Trophoblast cell (in vitro differentiated cells and primary cell): ENCODE measurements around the gene HSD17B8.

Experiments
- DNase-seq, 2 donors: peaks; one replicate each; pipeline ENCODE4 v3.0.0-alpha.2; 2016
- H2AFZ ChIP-seq: 2 replicates; pipeline ENCODE4 v1.6.1; 2013; ENCODE audit warnings: low read length, moderate library complexity, mild to moderate bottlenecking; ENCODE audit not compliant: insufficient read depth, poor library complexity
- H2AK5ac ChIP-seq: 2 replicates; pipeline ENCODE4 v1.6.1; 2013; ENCODE audit warnings: mild to moderate bottlenecking, low read length
- H2BK120ac ChIP-seq: 2 replicates; pipeline ENCODE4 v1.6.1; 2013; ENCODE audit warnings: low read length, mild to moderate bottlenecking, moderate library complexity; ENCODE audit not compliant: insufficient read depth, poor library complexity
- H2BK12ac ChIP-seq: 2 replicates; pipeline ENCODE4 v1.6.1; 2013; ENCODE audit warnings: mild to moderate bottlenecking, low read length, moderate library complexity
- H2BK5ac ChIP-seq: 2 replicates; pipeline ENCODE4 v1.6.1; 2013; ENCODE audit warnings: low read length, low read depth, moderate library complexity, mild to moderate bottlenecking; ENCODE audit not compliant: poor library complexity
- H3K14ac ChIP-seq: 2 replicates; pipeline ENCODE4 v1.6.1; 2013; ENCODE audit warnings: mild to moderate bottlenecking, low read length
- H3K18ac ChIP-seq: 2 replicates; pipeline ENCODE4 v1.6.1; 2013; ENCODE audit warnings: mild to moderate bottlenecking, low read length
- H3K23ac ChIP-seq: 2 replicates; pipeline ENCODE4 v1.6.1; 2013; ENCODE audit warnings: low read length
- H3K27ac ChIP-seq: 2 replicates; pipeline ENCODE4 v1.5.1; 2013; ENCODE audit warnings: low read depth, mild to moderate bottlenecking, inconsistent platforms, low read length, moderate library complexity
- H3K27me3 ChIP-seq: 2 replicates; pipeline ENCODE4 v1.6.1; 2013; ENCODE audit warnings: inconsistent platforms, mild to moderate bottlenecking, low read length, moderate library complexity; ENCODE audit not compliant: insufficient read depth
- H3K36me3 ChIP-seq, 2 experiments: 1 replicate in 1 of 2; 2 replicates in 1 of 2; pipeline ENCODE4 v1.6.1; 2013; ENCODE audit warnings: low read length in 2 of 2, mild to moderate bottlenecking in 2 of 2, moderate library complexity in 1 of 2; ENCODE audit not compliant: insufficient read depth in 2 of 2, control insufficient read depth in 1 of 2
- H3K4ac ChIP-seq: 2 replicates; pipeline ENCODE4 v1.6.1; 2013; ENCODE audit warnings: low read depth, mild to moderate bottlenecking, low read length, moderate library complexity
- H3K4me1 ChIP-seq, 2 experiments: 1 replicate in 1 of 2; 2 replicates in 1 of 2; pipeline ENCODE4 v1.6.1; 2013; ENCODE audit warnings: low read length in 2 of 2, mild to moderate bottlenecking in 2 of 2, moderate library complexity in 1 of 2; ENCODE audit not compliant: insufficient read depth in 2 of 2, control insufficient read depth in 1 of 2
- H3K4me2 ChIP-seq: 2 replicates; pipeline ENCODE4 v1.6.1; 2013; ENCODE audit warnings: inconsistent platforms, mild to moderate bottlenecking, low read length, moderate library complexity
- H3K4me3 ChIP-seq: 2 replicates; pipeline ENCODE4 v1.5.1; 2013; ENCODE audit warnings: mild to moderate bottlenecking, low read depth, low read length, inconsistent platforms
- H3K79me1 ChIP-seq: one replicate; pipeline ENCODE4 v1.6.1; 2013; ENCODE audit warnings: low read length
- H3K79me2 ChIP-seq: 2 replicates; pipeline ENCODE4 v1.6.1; 2013; ENCODE audit warnings: low read length, mild to moderate bottlenecking; ENCODE audit not compliant: control insufficient read depth, insufficient read depth, poor library complexity
- H3K9ac ChIP-seq: 2 replicates; pipeline ENCODE4 v1.6.1; 2013; ENCODE audit warnings: mild to moderate bottlenecking, low read length
- H3K9me3 ChIP-seq: 2 replicates; pipeline ENCODE4 v1.6.1; 2013; ENCODE audit warnings: low read depth, mild to moderate bottlenecking, control low read depth, inconsistent platforms, low read length; ENCODE audit not compliant: insufficient read depth
- H4K12ac ChIP-seq: 2 replicates; pipeline ENCODE4 v1.6.1; 2013; ENCODE audit warnings: low read depth, mild to moderate bottlenecking, low read length, moderate library complexity
- H4K8ac ChIP-seq: 2 replicates; pipeline ENCODE4 v1.6.1; 2013; ENCODE audit warnings: low read depth, mild to moderate bottlenecking, low read length, moderate library complexity
- H4K91ac ChIP-seq: one replicate; pipeline ENCODE4 v1.6.1; 2013; ENCODE audit warnings: low read depth, mild to moderate bottlenecking, low read length, moderate library complexity
- WGBS: extraction: QIAGEN DNeasy Blood & Tissue Kit; methylation state at CpG from one replicate; pipeline ENCODE4 v1.1.7; 2013; ENCODE audit warnings: missing lambda C conversion rate; ENCODE audit not compliant: insufficient read length, insufficient coverage; ENCODE audit errors: extremely low coverage; 5-methylcytosine and 5-hydroxymethylcytosine counted together

Gene HSD17B8

DNA sequence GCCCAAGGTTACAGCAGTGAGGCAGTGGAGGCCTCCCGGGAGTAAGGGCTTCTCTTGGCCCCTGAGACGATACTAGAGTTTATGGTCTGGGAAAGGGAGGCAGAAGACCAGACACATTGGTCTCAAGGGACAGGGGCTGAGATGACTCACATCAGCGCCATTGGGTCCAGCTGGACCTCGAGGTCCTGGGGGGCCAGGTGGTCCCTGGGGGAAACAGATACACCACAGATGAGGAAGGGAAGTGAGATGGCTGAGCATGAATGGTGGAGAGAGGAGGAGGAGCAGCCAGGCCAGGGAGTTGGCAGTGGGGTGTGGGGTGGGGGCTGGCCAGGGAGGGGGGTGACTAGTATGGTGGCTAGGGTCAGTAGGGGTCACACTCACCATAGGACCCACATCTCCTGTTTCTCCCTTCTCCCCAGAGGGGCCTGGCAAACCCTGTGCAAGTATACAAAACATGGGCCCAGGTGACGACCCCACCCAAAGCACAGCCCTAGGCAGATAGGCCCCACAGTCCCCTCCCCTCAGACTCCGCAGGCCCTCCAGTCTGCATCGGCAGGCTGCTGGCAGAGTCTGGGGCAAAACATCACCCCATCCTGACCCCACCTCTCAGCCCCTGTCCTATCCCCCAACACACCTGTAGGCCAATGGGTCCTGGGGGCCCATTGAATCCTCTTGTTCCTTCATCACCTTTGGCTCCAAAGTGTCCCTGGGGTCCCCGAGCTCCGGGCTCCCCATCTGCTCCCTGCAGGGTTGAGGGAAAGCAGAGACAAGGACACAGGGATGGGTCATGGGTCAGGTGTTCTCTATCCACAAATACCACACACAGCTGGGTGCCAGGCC lies 34.1 kb upstream of the HSD17B8 start:
- H3K4me2 ChIP-seq: no peak overlapping the region
- H3K79me2 ChIP-seq: no peaks in the 10 kb centered on the region
- no peak overlapping the region for H3K4ac ChIP-seq
- H4K8ac ChIP-seq: no peak overlapping the region
- WGBS: no CpG with 5 or more reads among the region's 9 CpGs
- H2BK120ac ChIP-seq: no peak overlapping the region
- H2BK12ac ChIP-seq: no peak overlapping the region
- no peaks in the 10 kb centered on the region for H3K27me3 ChIP-seq
- no peak overlapping the region for H4K12ac ChIP-seq
- no peak overlapping the region for H3K4me3 ChIP-seq
- no peak overlapping the region for H3K14ac ChIP-seq
- H3K27ac ChIP-seq: no peak overlapping the region
- H2BK5ac ChIP-seq: no peak overlapping the region
- no peak overlapping the region for H3K18ac ChIP-seq
- no peaks in the 10 kb centered on the region for H3K4me1 ChIP-seq
- H3K9ac ChIP-seq: no peak overlapping the region
- H3K36me3 ChIP-seq: no peaks in the 10 kb centered on the region
- H2AK5ac ChIP-seq: no peak overlapping the region
- no peak overlapping the region for H2AFZ ChIP-seq
- no peak overlapping the region for H4K91ac ChIP-seq
- no peaks in the 10 kb centered on the region for H3K79me1 ChIP-seq
- no peak overlapping the region for H3K23ac ChIP-seq
- no peaks in the 10 kb centered on the region for H3K9me3 ChIP-seq
- no peak for DNase-seq

DNA sequence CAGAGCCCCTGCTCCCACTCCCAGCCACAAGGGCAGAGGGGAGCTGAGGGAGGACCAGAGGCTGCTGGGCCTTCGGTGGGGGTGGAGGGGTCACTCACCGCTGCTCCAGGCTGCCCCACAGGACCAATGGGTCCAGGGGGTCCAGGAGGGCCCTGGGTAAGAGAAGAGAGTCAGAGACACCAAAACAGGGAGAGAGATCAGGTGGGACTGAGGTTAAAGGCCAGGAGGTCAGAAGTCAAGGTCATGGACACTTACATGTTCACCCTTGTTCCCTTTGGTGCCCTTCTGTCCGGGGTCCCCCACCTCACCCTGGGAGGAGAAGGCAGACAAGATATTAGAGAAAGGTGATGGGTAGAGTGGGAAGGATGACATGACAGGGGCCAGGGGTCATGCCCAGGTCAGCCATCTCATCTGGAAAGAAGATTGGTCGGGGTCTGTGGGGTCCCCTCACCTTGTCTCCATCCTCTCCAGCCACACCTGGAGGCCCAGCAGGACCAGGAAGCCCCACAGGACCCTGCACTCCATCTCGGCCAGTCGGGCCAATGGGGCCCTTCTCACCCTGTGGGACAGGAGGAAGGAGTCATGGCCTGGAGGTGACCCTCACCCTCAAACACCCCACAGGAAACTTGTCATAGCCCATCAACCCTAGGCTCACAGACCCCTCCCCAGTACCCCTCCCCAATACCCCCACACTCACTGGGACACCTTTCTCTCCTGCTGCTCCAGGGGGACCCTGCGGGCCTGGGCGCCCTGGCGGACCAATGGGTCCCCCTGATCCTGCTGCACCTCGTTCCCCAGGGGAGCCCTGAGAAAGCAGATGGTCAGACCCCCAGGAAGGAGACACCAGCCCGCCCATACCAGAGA lies 33.2 kb upstream of the HSD17B8 start:
- no peak overlapping the region for H2BK120ac ChIP-seq
- no peaks in the 10 kb centered on the region for H3K79me2 ChIP-seq
- no peak overlapping the region for H3K4me2 ChIP-seq
- H3K18ac ChIP-seq: no peak overlapping the region
- H2AFZ ChIP-seq: no peak overlapping the region
- no peaks in the 10 kb centered on the region for H3K4me1 ChIP-seq
- H3K4me3 ChIP-seq: no peak overlapping the region
- H2AK5ac ChIP-seq: no peak overlapping the region
- H2BK12ac ChIP-seq: no peak overlapping the region
- no peak overlapping the region for H3K23ac ChIP-seq
- no peak overlapping the region for H4K91ac ChIP-seq
- no CpG with 5 or more reads among the region's 11 CpGs for WGBS
- no peak overlapping the region for H3K9ac ChIP-seq
- no peaks in the 10 kb centered on the region for H3K79me1 ChIP-seq
- no peak overlapping the region for H3K27ac ChIP-seq
- H3K27me3 ChIP-seq: no peaks in the 10 kb centered on the region
- DNase-seq: no peak
- H4K8ac ChIP-seq: no peak overlapping the region
- H3K14ac ChIP-seq: no peak overlapping the region
- H4K12ac ChIP-seq: no peak overlapping the region
- H2BK5ac ChIP-seq: no peak overlapping the region
- no peaks in the 10 kb centered on the region for H3K36me3 ChIP-seq
- no peak overlapping the region for H3K4ac ChIP-seq
- no peaks in the 10 kb centered on the region for H3K9me3 ChIP-seq

DNA sequence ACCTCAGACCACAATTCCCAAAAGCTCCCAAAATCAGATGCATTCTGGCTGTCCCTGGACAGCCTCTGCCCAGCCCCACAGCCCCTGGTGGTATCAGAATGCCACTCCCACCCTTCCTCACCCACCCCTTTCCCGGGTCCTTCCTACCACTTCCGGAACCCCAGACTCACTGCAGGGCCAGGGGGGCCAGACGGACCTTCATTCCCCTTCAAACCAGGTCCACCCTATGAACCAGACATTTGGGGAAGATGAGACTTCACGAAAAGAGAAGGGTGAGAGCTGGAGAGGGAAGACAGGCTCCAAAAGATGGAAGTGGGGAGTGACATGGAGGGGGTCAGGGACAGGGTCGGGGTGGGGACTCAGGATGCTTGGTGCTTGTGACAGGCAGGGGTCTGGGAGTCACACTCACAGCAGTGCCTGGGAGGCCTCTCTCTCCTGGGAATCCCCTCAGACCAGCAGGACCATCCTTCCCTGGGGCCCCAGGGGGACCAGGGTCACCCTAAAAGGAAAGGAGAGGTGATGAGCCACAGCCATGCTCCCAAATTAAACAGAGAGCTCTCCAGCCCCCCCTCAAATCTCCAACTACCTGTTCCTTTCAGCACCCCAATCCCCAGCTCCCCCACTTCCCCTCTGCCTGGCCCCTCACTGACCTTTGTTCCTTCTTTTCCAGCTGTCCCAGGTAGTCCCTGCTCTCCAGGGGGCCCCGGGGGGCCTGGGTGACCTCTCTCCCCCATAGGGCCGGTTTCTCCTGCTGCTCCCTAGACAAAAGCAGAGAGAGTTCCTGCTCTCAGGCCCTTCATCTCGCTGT lies 32.4 kb upstream of the HSD17B8 start:
- Histone ChIP-seq H3K4me3 (no peak overlapping the region), H3K14ac (no peak overlapping the region), H3K4me2 (no peak overlapping the region), H3K27ac (no peak overlapping the region), H2BK5ac (no peak overlapping the region), H3K79me1 (no peaks in the 10 kb centered on the region), H3K23ac (no peak overlapping the region), H3K9me3 (no peaks in the 10 kb centered on the region), H3K27me3 (no peaks in the 10 kb centered on the region), H3K4me1 (no peaks in the 10 kb centered on the region), H3K9ac (no peak overlapping the region), H2BK12ac (no peak overlapping the region), H4K8ac (no peak overlapping the region), H3K18ac (no peak overlapping the region), H2BK120ac (no peak overlapping the region), H4K12ac (no peak overlapping the region), H2AFZ (no peak overlapping the region), H3K4ac (no peak overlapping the region), H2AK5ac (no peak overlapping the region), H3K36me3 (no peaks in the 10 kb centered on the region), H4K91ac (no peak overlapping the region), H3K79me2 (no peaks in the 10 kb centered on the region)
- no peak for DNase-seq
- WGBS: no CpG with 5 or more reads among the region's 8 CpGs
